Esophagus squamous epithelium (tissue), 4 donors: ENCODE measurements around the gene ZNF446.

Experiments used
- CTCF ChIP-seq, 6 experiments: fragments of 450-650 bp in 4 of 6; fragments of 200-600 bp in 2 of 6; sonication (generic) in 2 of 6; IDR thresholded peaks; one replicate each; pipeline ENCODE4 v1.5.1; 2016 to 2019; ENCODE audit warnings: antibody characterized with exemption in 6 of 6, mild to moderate bottlenecking in 4 of 6, moderate library complexity in 4 of 6
- POLR2A ChIP-seq, 4 donors: fragments of 450-650 bp; IDR thresholded peaks; one replicate each; pipeline ENCODE4 v1.6.1; 2017; ENCODE audit warnings: antibody characterized with exemption in 4 of 4, mild to moderate bottlenecking in 4 of 4, moderate library complexity in 3 of 4

GRCh38 chr19:58513694-58514563 lies 37.8 kb downstream of the ZNF446 start:
- peak; percentile 87 to 99 (median 98) for TF ChIP-seq CTCF (IDR thresholded peaks at IDR 0.05)
- TF ChIP-seq POLR2A (IDR thresholded peaks at IDR 0.05), result peak in 1 of 4 donors; percentile 48
